Endodermal cell (in vitro differentiated cells): Measurements from ENCODE around the gene PDE3A. TPM values are rescaled to one million over a fixed set of nuclear protein-coding genes. Genes with fewer than 3 reads are reported as not detected.

ENCODE experiments used
- DNase-seq: peaks from one replicate; pipeline ENCODE4 v3.0.0-alpha.2; 2017
- H3K27ac ChIP-seq: 2 replicates; pipeline ENCODE4 v1.5.1; 2013; ENCODE audit warnings: mild to moderate bottlenecking, low read depth, low read length, moderate library complexity
- H3K27me3 ChIP-seq: 2 replicates; pipeline ENCODE4 v1.6.1; 2013; ENCODE audit warnings: mild to moderate bottlenecking, low read length, moderate library complexity; ENCODE audit not compliant: insufficient read depth, control insufficient read depth, poor library complexity, severe bottlenecking
- H3K36me3 ChIP-seq: 2 replicates; pipeline ENCODE4 v1.7.0; 2013; ENCODE audit warnings: mild to moderate bottlenecking, low read length, moderate library complexity; ENCODE audit not compliant: control insufficient read depth, insufficient read depth
- H3K4me1 ChIP-seq: one replicate; pipeline ENCODE4 v1.7.0; 2013; ENCODE audit warnings: low read length; ENCODE audit not compliant: control insufficient read depth, insufficient read depth
- H3K4me3 ChIP-seq: 2 replicates; pipeline ENCODE4 v1.5.1; 2013; ENCODE audit warnings: mild to moderate bottlenecking, low read length, moderate library complexity
- H3K9ac ChIP-seq: 2 replicates; pipeline ENCODE4 v1.6.1; 2013; ENCODE audit warnings: mild to moderate bottlenecking, low read length, moderate library complexity; ENCODE audit not compliant: poor library complexity, severe bottlenecking; ENCODE audit errors: extremely low read depth
- H3K9me3 ChIP-seq: 2 replicates; pipeline ENCODE4 v1.6.1; 2013; ENCODE audit warnings: mild to moderate bottlenecking, low read length, moderate library complexity; ENCODE audit not compliant: control insufficient read depth
- H3K27ac Mint-ChIP-seq: 2 replicates; pipeline ENCODE4 v1.8.0; 2020; ENCODE audit warnings: mixed read lengths
- H3K27me3 Mint-ChIP-seq: 2 replicates; pipeline ENCODE4 v1.8.0; 2021; ENCODE audit warnings: mild to moderate bottlenecking, mixed read lengths; ENCODE audit not compliant: insufficient read depth
- H3K36me3 Mint-ChIP-seq: 2 replicates; pipeline ENCODE4 v1.8.0; 2020; ENCODE audit warnings: low read depth, mixed read lengths
- H3K4me1 Mint-ChIP-seq: 2 replicates; pipeline ENCODE4 v1.8.0; 2020; ENCODE audit warnings: mixed read lengths
- H3K4me3 Mint-ChIP-seq: 2 replicates; pipeline ENCODE4 v1.8.0; 2020; ENCODE audit warnings: mild to moderate bottlenecking, moderate library complexity, mixed read lengths
- H3K9me3 Mint-ChIP-seq: 2 replicates; pipeline ENCODE4 v1.8.0; 2020; ENCODE audit warnings: mild to moderate bottlenecking, mixed read lengths
- WGBS, 2 experiments: methylation state at CpG; one replicate each; pipeline versions ENCODE4 v1.1.5 to v1.1.7; 2013; ENCODE audit warnings: missing lambda C conversion rate in 2 of 2, mixed read lengths in 1 of 2; ENCODE audit not compliant: insufficient coverage in 1 of 2, insufficient read length in 1 of 2; 5-methylcytosine and 5-hydroxymethylcytosine counted together
- total RNA-seq, 2 donors: library from RNA; stranded (reverse); fragmentation: NEBNext Ultra II Directional in 1 of 2; extraction: Animal tissue kit (Norgen Biotek cat#: 25700) in 1 of 2; gene quantifications; 2 replicates in 1 of 2; 3 replicates in 1 of 2; pipeline ENCODE4 v1.2.1, GENCODE V29; 2021
- TF ChIP-seq, protein P1 (sequence below): fragments of 200-600 bp; sonication (generic); conservative IDR thresholded peaks from 2 replicates; pipeline ENCODE4 v1.5.0; 2021; ENCODE audit warnings: antibody characterized with exemption, mild to moderate bottlenecking

PDE3A gene
- total RNA-seq, 2 donors from 2014 or later = 0.62 to 1.8 TPM

DNA sequence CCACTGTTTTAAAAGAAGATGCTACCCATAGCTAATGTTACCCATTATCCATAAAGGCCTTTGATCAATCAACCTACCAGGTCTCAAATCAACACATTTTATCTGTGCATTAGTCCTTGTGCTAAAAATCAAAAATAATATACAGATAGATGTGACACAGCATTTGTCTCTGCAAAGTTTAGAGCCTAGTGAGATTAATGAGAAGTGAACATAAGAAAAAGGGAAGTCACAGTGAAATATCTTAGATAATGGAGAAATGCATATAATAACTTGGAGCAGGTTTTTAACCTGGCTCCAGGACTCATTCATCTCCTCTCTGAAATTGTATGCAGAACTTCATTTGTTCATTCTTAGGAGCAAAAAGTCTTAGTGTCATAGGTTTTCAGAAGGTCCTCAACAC lies 7.2 kb downstream of the PDE3A start:
- Histone ChIP-seq H3K4me3 (no peak overlapping the region), H3K4me1 (no peaks in the 10 kb centered on the region), H3K36me3 (no peaks in the 10 kb centered on the region), H3K27me3 (peaks cover 16% of the 10 kb centered on the region), H3K9ac (no peak overlapping the region), H3K9me3 (no peaks in the 10 kb centered on the region), H3K27ac (no peak overlapping the region)
- Mint-ChIP-seq H3K4me1 (no peaks in the 10 kb centered on the region), H3K27me3 (peaks cover 18% of the 10 kb centered on the region), H3K4me3 (no peak overlapping the region), H3K36me3 (no peaks in the 10 kb centered on the region), H3K9me3 (no peaks in the 10 kb centered on the region), H3K27ac (no peak overlapping the region)
- DNase-seq = no peak
- TF ChIP-seq, protein P1, sequence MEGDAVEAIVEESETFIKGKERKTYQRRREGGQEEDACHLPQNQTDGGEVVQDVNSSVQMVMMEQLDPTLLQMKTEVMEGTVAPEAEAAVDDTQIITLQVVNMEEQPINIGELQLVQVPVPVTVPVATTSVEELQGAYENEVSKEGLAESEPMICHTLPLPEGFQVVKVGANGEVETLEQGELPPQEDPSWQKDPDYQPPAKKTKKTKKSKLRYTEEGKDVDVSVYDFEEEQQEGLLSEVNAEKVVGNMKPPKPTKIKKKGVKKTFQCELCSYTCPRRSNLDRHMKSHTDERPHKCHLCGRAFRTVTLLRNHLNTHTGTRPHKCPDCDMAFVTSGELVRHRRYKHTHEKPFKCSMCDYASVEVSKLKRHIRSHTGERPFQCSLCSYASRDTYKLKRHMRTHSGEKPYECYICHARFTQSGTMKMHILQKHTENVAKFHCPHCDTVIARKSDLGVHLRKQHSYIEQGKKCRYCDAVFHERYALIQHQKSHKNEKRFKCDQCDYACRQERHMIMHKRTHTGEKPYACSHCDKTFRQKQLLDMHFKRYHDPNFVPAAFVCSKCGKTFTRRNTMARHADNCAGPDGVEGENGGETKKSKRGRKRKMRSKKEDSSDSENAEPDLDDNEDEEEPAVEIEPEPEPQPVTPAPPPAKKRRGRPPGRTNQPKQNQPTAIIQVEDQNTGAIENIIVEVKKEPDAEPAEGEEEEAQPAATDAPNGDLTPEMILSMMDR = no peak

DNA sequence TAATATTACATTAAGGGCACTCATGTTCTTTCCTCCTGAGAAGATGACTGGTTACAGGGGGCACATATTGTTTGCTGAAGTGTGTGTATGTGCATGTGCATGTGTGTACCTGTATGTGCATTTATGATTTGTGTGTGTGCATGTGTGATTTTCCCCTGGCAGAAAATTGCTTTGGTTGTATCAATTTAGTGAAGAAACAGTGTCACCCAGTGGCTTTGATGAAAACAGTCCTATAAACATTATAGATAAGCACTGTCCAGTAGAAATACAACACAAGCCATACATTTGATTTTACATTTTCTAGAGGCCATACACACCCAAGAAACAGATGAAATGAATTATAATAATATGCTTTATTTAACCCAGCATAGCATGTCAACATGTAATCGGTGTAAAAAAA lies 8.6 kb downstream of the PDE3A start:
- Histone ChIP-seq H3K4me1 (no peaks in the 10 kb centered on the region), H3K9me3 (no peaks in the 10 kb centered on the region), H3K27me3 (peaks cover 2% of the 10 kb centered on the region), H3K36me3 (no peaks in the 10 kb centered on the region), H3K27ac (no peak overlapping the region), H3K4me3 (no peak overlapping the region), H3K9ac (no peak overlapping the region)
- 100% methylated on average over 1 of the region's 1 CpG; no CpG with 5 or more reads in 1 of the 2 experiments for WGBS, 2 experiments
- Mint-ChIP-seq H3K4me3 (no peak overlapping the region), H3K27ac (no peak overlapping the region), H3K9me3 (no peaks in the 10 kb centered on the region), H3K36me3 (no peaks in the 10 kb centered on the region), H3K27me3 (peaks cover 6% of the 10 kb centered on the region), H3K4me1 (no peaks in the 10 kb centered on the region)
- TF ChIP-seq, protein P1 = peak; percentile 67
- DNase-seq = no peak

DNA sequence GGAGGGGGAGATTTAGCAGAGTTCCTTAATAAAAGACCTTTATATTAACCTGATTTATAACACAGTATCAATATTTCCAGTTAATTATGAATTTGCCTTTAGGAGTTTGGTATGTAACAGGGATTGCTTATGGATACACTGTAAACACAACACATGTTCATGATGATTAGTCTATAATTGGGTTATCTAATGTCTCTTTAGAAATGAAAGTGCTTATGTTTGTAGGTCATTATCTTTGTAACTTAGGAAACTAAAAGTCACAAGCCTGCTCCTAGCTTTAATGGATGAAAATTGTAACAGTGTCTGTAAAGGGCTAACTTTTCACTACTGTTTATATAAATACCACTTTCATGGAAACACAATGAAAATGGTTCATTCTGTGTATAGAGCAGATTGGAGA lies 9.4 kb downstream of the PDE3A start:
- Histone ChIP-seq H3K9ac (no peak overlapping the region), H3K4me3 (no peak overlapping the region), H3K27me3 (no peaks in the 10 kb centered on the region), H3K27ac (no peak overlapping the region), H3K9me3 (no peaks in the 10 kb centered on the region), H3K36me3 (no peaks in the 10 kb centered on the region), H3K4me1 (no peaks in the 10 kb centered on the region)
- H3K27me3 Mint-ChIP-seq = peaks cover 2% of the 10 kb centered on the region
- H3K9me3 Mint-ChIP-seq = no peaks in the 10 kb centered on the region
- H3K27ac Mint-ChIP-seq = no peak overlapping the region
- H3K4me1 Mint-ChIP-seq = peaks cover under 1% of the 10 kb centered on the region
- DNase-seq = no peak
- TF ChIP-seq, protein P1 = no peak
- H3K36me3 Mint-ChIP-seq = no peaks in the 10 kb centered on the region
- no peak overlapping the region for H3K4me3 Mint-ChIP-seq
